ENCODE data around the gene EMSY.

DNA sequence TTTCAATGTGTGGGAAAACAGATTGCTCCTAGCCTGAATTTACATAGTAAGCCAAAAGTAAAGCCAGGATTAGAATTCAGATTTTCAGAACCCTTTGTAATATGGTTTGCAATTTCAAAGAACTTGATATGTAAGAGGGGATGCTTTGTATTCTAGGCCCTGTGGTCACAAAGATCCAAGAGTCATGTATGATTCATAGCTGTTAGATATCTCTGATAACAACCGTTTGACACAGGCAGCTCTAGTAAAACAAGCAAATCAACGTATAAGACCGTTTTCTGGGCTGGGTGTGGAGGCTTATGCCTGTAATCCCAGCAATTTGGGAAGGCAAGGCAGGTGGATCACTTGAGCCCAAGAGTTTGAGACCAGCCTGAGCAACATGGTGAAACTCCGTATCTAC is 79.6 kb downstream of the EMSY start:
- no peak for TF ChIP-seq CTCF (IDR thresholded peaks at IDR 0.05; ENCODE audit: insufficient read depth, low read length, poor library complexity, severe bottlenecking)
- no peak for TF ChIP-seq EZH2phosphoT487 (conservative IDR thresholded peaks at IDR 0.05; ENCODE audit: low read length)

Measured in SU-DHL-6 (cell line).